8988T (cell line): ENCODE measurements around the gene TGFB1.
"Not testable (repeated sequence)": the region's sequence is repeated elsewhere in the genome, so short reads cannot be mapped to it uniquely, and the experiment has no call there.

ENCODE experiments used
- DNase-seq: peaks from one replicate; pipeline ENCODE4 v3.0.0; 2011

Gene TGFB1

GRCh38 chr19:41298348-41298964 lies 55.3 kb downstream of the TGFB1 start:
- DNase-seq, result no peak

DNA sequence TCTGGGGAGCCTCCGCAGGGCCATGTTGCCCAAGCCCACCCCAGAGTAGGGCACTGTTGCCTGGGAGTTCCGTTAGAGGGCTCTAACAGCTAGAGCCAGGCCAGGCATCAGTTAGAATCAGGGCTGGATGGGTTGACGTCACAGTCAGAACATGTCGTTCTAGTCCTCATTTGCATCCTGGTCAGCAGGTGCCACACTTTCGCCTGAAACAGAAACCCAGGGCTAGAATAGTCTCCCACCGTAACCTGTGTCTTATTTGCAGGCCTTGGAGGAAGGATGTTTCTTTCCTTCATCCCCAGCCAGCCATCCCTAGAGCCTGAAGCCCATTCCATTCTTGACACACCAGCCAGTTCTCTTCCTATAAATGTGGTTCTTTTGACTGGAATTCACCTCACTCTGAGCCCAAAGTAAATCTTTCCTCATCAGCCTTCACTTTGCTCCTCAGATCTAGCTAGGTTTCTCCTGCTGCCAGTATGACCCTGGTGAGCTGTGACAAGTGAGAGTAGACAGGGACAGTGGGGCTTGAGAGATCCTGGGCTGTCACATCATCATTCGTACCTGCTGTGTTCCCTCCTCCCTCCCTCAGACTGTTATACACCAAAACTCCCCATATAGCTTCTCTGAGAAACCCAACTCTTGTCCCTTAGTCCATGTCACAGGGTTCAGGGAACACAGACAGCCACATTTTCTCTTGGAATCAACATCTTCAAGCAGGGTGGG lies 55.9 kb downstream of the TGFB1 start:
- no peak for DNase-seq

DNA sequence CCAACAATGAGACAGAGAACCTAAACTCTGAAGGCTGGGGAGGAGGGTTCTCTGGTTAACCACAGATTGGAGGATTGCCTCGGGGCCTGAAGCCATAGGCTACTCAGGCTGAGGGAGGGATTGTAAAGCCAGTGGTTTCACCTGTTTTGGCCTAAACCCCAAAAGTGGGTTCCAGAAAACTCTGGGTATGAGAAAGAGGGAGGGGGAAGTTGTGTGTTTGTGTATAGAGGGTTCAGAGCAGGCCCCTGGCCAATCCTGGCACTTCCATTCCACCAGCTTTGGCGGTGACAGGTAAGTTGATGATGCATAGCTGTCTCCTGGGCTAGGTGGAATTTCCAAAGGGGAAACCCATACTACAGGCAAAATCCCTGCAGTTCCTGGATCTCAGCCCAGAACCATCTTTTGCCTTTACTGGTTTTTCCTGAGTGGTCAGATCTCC lies 57.3 kb downstream of the TGFB1 start:
- DNase-seq, result no peak

GRCh38 chr19:41295499-41295898 lies 58.2 kb downstream of the TGFB1 start:
- no peak for DNase-seq

DNA sequence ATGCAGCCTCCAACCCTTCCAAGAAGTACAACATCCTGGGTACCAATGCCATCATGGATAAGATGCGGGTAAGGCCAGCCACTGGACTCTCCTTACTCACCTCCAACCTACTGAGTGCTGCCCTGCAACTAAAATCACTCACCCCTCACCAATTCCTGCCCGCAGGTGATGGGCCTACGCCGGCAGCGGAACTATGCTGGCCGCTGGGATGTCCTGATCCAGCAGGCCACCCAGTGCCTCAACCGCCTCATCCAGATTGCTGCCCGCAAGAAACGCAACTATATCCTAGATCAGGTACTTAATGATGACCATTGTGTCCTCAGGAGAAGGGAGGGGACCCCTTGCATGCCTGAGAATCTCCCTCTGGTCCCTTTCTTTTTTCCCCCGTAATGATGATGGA lies 59.3 kb downstream of the TGFB1 start:
- no peak for DNase-seq

- DNase-seq, result not testable (repeated sequence)
Measured at GRCh38 chr19:41289814-41290213, 63.9 kb downstream of the TGFB1 start.

DNA sequence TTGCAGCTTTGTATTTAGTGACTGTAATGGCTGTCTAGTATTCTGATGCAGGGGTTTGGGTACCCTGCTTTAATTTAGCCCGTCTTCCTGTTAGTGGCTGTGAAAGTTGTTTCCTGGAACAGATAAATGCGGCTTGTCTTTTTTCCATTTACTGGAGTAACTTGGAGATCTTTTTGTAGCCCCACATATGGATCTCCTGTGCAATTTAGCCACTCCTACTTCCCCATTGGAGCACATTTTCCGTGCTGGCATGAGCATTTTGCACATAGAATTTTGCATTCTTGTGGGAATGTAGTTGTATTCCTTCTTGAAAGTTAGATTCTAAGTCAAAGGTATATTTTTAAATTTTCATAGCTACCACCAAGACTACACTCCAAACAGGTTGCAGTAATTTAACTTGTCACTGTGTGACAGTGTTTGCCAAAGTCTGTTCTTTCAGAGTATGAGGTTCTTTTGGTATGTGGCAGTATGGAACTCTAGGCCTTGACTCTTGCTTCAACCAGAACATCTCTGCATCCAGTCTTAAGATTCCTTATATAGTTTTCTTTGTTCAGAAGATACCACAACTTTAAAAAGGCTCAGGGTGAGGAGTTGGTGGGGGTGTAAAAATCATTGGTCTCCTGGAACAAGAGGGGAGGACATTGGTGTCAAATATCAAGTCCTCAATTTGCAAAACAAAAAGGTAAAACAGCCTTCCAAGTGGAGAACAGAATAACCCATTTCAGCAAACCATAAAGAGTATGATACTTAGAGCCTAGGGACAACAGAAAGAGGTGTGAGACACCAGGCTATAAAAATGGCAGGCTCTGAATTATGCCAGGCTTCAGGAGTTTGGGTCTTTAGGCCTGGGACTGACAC lies 64.8 kb downstream of the TGFB1 start:
- no peak for DNase-seq
